HEK293 (cell line): ENCODE measurements around the gene SAE1.

ENCODE experiments used
- CTCF ChIP-seq: fragments of 450-650 bp; formaldehyde crosslinking; IDR thresholded peaks from 2 replicates; pipeline ENCODE4 v1.5.1; 2016; ENCODE audit warnings: missing biosample characterization, missing genetic modification characterization
- ELK4 ChIP-seq: IDR thresholded peaks from 2 replicates; pipeline ENCODE4 v1.6.1; 2011; ENCODE audit warnings: mild to moderate bottlenecking, low read depth, low read length, borderline replicate concordance
- GLIS1 ChIP-seq: fragments of 450-650 bp; formaldehyde crosslinking; IDR thresholded peaks from 2 replicates; pipeline ENCODE4 v1.5.1; 2016; ENCODE audit warnings: missing biosample characterization, missing genetic modification characterization
- KLF1 ChIP-seq: fragments of 450-650 bp; formaldehyde crosslinking; IDR thresholded peaks from 2 replicates; pipeline ENCODE4 v1.5.1; 2016; ENCODE audit warnings: missing biosample characterization, missing genetic modification characterization
- KLF16 ChIP-seq: fragments of 450-650 bp; formaldehyde crosslinking; IDR thresholded peaks from 2 replicates; pipeline ENCODE4 v1.5.1; 2017; ENCODE audit warnings: missing biosample characterization, missing genetic modification characterization
- PRDM4 ChIP-seq: fragments of 450-650 bp; formaldehyde crosslinking; IDR thresholded peaks from 2 replicates; pipeline ENCODE4 v1.5.1; 2017; ENCODE audit warnings: missing biosample characterization, missing genetic modification characterization
- RBAK ChIP-seq: fragments of 450-650 bp; formaldehyde crosslinking; IDR thresholded peaks from 2 replicates; pipeline ENCODE4 v1.5.1; 2016; ENCODE audit warnings: missing biosample characterization, missing genetic modification characterization
- SP3 ChIP-seq: fragments of 450-650 bp; formaldehyde crosslinking; IDR thresholded peaks from 2 replicates; pipeline ENCODE4 v1.5.1; 2016; ENCODE audit warnings: missing biosample characterization, missing genetic modification characterization
- TSHZ1 ChIP-seq: fragments of 450-650 bp; formaldehyde crosslinking; IDR thresholded peaks from 2 replicates; pipeline ENCODE4 v1.5.1; 2016; ENCODE audit warnings: missing biosample characterization, missing genetic modification characterization, borderline replicate concordance
- YY2 ChIP-seq: fragments of 450-650 bp; formaldehyde crosslinking; IDR thresholded peaks from 2 replicates; pipeline ENCODE4 v1.5.1; 2016; ENCODE audit warnings: missing biosample characterization, missing genetic modification characterization
- ZBTB11 ChIP-seq: fragments of 450-650 bp; formaldehyde crosslinking; conservative IDR thresholded peaks from 2 replicates; pipeline ENCODE4 v1.5.1; 2016; ENCODE audit warnings: low read depth, missing biosample characterization, missing genetic modification characterization
- ZBTB20 ChIP-seq: fragments of 450-650 bp; formaldehyde crosslinking; IDR thresholded peaks from 2 replicates; pipeline ENCODE4 v1.5.1; 2016; ENCODE audit warnings: missing biosample characterization, missing genetic modification characterization
- ZBTB26 ChIP-seq: fragments of 450-650 bp; formaldehyde crosslinking; optimal IDR thresholded peaks from 2 replicates; pipeline ENCODE3; 2016; ENCODE audit warnings: missing biosample characterization, mild to moderate bottlenecking, missing genetic modification characterization
- ZBTB44 ChIP-seq: fragments of 450-650 bp; IDR thresholded peaks from 2 replicates; pipeline ENCODE4 v1.5.1; 2018; ENCODE audit warnings: missing biosample characterization, mild to moderate bottlenecking, missing genetic modification characterization
- ZFP41 ChIP-seq: fragments of 450-650 bp; formaldehyde crosslinking; IDR thresholded peaks from 2 replicates; pipeline ENCODE4 v1.5.1; 2016; ENCODE audit warnings: missing biosample characterization, missing genetic modification characterization, borderline replicate concordance
- ZFP69B ChIP-seq: fragments of 450-650 bp; formaldehyde crosslinking; IDR thresholded peaks from 2 replicates; pipeline ENCODE4 v1.5.1; 2016; ENCODE audit warnings: missing biosample characterization, missing genetic modification characterization
- ZNF133 ChIP-seq: fragments of 450-650 bp; formaldehyde crosslinking; IDR thresholded peaks from 2 replicates; pipeline ENCODE4 v1.5.1; 2016; ENCODE audit warnings: missing biosample characterization, missing genetic modification characterization
- ZNF341 ChIP-seq: fragments of 450-650 bp; formaldehyde crosslinking; IDR thresholded peaks from 2 replicates; pipeline ENCODE4; 2016; ENCODE audit warnings: low read depth, missing biosample characterization, missing genetic modification characterization
- ZNF645 ChIP-seq: fragments of 450-650 bp; formaldehyde crosslinking; IDR thresholded peaks from 2 replicates; pipeline ENCODE4; 2016; ENCODE audit warnings: missing biosample characterization, missing genetic modification characterization
- ZNF791 ChIP-seq: fragments of 450-650 bp; formaldehyde crosslinking; IDR thresholded peaks from 2 replicates; pipeline ENCODE4 v1.5.1; 2016; ENCODE audit warnings: missing biosample characterization, missing genetic modification characterization

SAE1 gene

GRCh38 chr19:47230054-47230920 is 99.7 kb downstream of the SAE1 start (continued):
- 0 out of 2 replicates have a peak, but pooled peaks have one; percentile 34 for TF ChIP-seq RBAK
- TF ChIP-seq KLF1 (tag by site-specific recombination) = peak; percentile 46
- TF ChIP-seq ELK4 = no peak
- TF ChIP-seq YY2 (tag by site-specific recombination) = no peak
- TF ChIP-seq CTCF (tag by site-specific recombination) = peak; percentile 83
- TF ChIP-seq ZNF341 = peak; percentile 98
- peak; percentile 67 for TF ChIP-seq SP3 (tag by site-specific recombination)
- TF ChIP-seq KLF16 (tag by site-specific recombination) = peak; percentile 78
- TF ChIP-seq ZBTB20 (tag by site-specific recombination) = 0 out of 2 replicates have a peak, but pooled peaks have one; percentile 6
- 0 out of 2 replicates have a peak, but pooled peaks have one; percentile 25 for TF ChIP-seq ZNF133 (tag by site-specific recombination)
- peak; percentile 18; the same call in 1 of the 2 replicates for TF ChIP-seq ZBTB11 (tag by site-specific recombination)
- peak; percentile 62; the same call in 1 of the 2 replicates for TF ChIP-seq ZNF645 (tag by site-specific recombination)
- 0 out of 2 replicates have a peak, but pooled peaks have one; percentile 6 for TF ChIP-seq TSHZ1 (tag by site-specific recombination)
- TF ChIP-seq ZBTB44 (tag by site-specific recombination) = peak; percentile 19; the same call in 1 of the 2 replicates
- peak; percentile 72 for TF ChIP-seq GLIS1 (tag by site-specific recombination)
- peak; percentile 63 for TF ChIP-seq ZFP69B (tag by site-specific recombination)
- 0 out of 2 replicates have a peak, but pooled peaks have one; percentile 17 for TF ChIP-seq ZFP41 (tag by site-specific recombination)
- TF ChIP-seq ZNF791 (tag by site-specific recombination) = 0 out of 2 replicates have a peak, but pooled peaks have one; percentile 1
- TF ChIP-seq ZBTB26 (tag by site-specific recombination) = peak; percentile 72
- TF ChIP-seq PRDM4 = peak; percentile 40
